NCI-H510A (cell line): ENCODE data around the gene M1AP.
A peak's percentile ranks its signal among the peaks of the same experiment; 100 is the strongest.

ENCODE experiments used
- DNase-seq: peaks from one replicate; lab custom pipeline; 2025; lab: John Stamatoyannopoulos, UW

The M1AP gene

GRCh38 chr2:74593826-74594772, 54.0 kb downstream of the M1AP start:
- no peak for DNase-seq

- DNase-seq, result no peak
Measured at GRCh38 chr2:74588664-74589063, 59.5 kb downstream of the M1AP start.

DNA sequence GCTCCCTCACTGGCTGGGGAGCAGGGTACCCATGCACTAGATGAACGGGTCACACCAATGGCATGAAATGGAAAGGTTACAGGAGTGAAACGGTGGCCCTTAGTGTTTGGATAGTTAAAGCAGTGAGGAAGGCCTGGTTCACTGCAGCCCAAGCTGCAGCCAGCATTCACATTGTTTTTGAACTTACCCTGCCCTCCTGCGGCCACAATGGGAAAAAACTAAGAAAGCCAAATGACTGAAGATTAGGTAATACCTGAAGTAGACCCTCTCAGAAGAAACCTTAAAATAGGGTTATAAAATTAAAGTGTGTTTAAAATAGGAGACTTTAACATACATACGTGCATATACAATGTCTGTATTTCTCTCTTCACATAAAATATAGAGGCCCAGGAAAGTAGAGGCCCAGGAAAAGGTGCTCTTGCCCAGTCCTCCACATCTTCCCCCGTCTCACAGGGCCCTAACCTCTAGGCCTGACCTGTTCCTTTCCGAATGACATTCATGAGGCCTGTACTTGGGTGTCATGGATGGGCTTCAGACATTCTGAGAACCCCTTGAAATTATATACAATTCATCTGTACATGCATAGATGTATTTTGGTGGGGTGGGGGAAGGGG, 60.4 kb downstream of the M1AP start:
- peak; percentile 17 for DNase-seq

DNA sequence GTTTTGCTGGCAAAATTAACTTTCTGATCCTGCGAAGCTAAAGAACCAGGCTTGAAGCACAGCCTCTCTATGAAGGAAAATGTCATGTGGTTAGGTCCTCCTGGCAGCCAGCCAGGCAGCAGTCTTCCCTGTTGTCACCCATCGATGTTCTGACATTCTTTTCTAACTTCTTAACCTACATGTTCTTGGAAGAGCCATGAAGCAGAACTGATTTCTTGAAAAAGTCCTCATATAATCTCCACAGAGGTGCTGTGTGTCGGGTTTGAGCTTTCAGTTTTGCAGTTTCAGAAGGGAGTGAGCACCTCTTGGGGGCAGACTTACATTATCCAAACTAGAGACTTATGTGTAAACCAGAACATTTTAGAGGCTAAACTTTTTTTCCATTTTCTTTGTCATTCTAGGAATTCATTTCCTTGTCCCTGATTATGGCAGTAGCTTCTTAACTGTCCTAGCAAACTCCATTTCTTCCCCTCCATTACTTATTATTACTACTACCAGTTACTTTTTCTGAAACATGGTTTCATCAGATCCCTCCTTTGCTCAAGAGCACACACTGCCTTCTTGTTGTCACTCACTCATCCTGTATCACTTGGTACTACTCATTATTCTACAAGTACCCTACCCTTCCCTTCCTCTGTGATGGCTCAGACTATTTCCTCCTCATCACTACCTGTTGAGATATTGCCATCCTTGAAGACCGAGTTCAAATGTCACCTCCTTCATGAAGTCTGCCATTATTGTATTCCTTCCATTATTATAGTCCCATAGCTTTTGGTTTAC, 62.5 kb downstream of the M1AP start:
- no peak for DNase-seq

DNA sequence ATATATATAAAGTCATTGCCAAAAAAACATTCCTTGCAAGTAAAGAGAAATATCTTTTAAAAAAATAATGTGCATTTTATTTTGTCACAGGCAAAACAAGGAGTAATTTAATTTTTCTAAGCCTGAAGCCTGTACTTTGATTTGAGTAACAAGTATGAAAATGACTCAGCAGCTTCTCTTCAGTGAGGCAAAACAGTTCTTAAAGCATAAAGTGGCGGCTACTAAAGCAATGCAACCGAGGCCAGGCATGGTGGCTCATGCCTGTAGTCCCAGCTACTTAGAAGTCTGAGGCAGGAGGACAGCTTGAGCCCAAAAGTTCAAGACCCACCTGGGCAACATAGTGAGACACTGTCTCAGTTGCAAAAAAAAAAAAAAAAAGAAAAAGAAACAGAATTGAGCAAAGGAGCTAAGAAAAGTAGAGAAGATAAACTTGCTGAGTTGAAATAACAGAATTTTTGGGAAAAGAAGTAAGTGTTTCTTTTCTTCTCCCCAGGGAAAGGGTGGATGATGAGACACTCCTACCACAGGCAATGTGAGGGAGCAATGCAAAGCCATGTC, 64.0 kb downstream of the M1AP start:
- no peak for DNase-seq

DNA sequence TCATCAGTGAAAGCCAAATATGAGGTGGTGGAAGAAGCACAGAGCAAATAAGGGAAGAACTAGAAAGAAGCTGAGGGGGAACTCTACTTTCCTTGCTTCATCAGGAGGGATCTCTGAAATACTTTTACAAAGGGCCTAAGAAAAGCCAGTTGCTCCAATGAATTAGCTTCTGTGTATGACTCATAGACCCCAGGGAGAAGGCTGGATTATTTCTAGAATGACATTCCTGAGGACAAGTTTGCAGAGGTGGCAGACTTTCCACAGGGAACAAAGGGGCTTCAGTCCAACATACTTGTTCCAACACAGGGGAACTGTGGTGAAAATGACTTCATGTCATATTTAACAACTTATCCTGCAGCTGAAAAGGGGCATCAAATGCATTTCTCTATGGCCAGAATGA, 64.6 kb downstream of the M1AP start:
- no peak for DNase-seq

DNA sequence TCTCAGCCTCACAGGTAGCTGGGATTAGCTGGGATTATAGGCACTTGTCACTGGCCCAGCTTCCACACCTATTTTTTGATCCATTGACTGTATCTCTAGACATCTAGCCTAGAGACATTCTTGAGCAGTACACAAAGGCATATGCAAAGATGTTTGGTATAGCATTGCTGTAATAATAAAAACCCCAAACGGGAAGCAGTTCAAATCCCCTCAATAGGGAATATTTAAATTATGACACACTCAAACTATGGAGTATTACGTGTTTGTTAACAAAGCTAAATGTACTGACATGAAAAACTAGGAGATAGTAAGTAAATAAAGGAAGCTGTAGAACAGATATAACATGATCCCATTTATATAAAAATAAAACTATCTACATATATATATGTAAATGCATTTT, 65.9 kb downstream of the M1AP start:
- DNase-seq, result no peak

DNA sequence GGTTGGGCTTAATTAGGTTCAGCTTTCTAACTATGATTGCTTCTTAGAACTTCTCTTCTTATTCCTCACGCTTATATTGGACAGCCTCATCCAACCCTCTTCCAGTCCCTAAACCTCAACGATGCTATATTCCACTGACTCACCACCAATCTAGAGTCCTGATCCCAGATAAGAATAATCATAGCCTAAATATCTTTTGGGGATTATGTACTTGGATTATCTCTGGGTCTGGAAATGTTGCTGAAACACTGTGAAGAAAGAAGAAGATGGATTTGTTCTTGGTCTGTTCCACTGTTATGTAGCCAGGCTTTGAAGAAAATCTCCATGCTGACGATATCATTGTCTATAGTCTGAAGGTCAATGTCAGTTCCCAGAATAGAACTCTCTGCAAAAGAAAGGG, 66.7 kb downstream of the M1AP start:
- DNase-seq, result no peak

- no peak for DNase-seq
Measured at GRCh38 chr2:74578408-74578807, 69.7 kb downstream of the M1AP start.

GRCh38 chr2:74577448-74577847, 70.7 kb downstream of the M1AP start:
- DNase-seq, result no peak

DNA sequence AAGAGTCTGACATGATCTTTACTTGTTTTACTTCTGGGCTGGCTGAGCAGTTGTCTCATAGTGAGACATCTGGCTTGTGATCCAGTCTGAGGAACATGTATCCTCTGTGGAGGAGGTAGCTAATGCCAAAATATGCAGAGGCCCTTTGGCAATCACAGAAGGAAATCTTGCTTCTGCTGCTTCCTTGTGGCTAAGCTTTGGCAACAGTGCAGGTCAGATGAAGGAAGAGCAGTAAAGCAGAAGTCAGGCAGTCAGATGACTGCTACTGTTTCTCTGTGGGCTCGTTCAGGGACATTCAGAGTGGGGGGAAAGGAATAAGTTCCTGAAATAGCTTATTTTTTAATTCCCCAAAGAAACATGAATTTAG, 71.3 kb downstream of the M1AP start:
- DNase-seq, result no peak

DNA sequence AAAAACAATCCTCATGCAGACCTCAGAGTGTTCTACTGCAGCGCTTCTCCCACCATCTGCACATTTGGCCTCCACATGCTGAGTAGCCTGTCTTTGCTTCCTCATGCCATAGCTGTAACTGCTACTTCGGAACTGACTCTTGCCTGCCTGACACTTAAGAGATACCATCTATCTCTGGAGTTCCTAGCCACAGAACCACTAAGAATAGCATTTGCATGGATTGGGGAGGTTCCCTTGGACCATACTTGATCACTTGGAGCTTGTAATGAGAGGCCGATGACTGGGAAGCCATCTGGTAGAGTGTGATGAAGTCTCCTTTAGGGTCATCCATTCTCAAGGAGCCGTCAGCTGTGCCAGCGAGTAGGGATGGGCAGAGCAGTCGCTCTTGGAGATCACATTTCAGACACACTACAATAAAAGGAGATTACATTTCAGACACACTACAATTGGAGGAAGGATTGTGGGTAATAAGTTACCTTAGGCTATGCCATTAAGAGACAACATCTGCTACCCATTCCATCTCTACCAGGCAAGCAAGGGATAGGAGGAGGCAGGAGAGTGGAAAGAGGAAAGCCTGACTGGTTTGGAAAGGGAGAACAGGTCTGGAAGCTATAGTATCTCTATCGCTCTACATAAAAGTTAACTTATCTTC, 71.8 kb downstream of the M1AP start:
- no peak for DNase-seq

- no peak for DNase-seq
Measured at GRCh38 chr2:74575320-74575719, 72.8 kb downstream of the M1AP start.

DNA sequence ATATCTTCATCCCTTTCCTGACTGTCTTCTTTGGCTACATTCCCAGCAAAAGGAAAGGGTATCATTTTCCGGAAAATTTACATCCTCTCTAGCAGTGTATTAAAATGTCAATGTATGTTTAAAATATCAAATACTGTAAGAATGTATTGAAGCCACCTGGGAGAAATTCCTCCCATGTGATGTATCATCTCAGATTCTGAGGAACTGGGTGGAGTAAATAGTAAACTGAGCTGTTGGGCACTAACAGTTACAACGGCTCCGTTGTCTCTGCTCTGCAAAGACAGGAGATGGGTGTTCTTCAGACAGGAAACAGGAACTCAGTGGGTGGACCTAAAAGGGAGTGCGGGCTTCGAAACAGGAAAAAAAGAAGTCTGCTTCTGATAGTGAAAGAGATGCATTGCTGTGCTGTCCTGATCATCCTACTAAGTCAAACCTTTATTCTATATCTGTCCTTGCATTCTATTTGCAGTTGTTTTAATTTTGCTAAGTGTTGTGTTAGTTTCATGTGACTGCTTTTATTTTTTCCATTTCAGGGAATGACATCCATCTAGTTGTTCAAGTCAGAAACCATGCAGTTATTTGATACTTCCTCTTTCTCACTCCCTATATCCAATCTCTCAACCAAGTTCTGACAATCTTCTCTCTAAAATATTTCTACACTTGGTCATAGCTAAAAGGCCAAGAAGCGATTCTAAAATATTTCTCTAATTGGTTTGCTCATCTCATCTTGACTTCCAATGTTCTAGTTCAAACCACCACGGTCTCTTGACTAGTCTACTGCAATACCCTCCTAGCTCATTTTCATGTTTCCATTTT, 74.2 kb downstream of the M1AP start:
- no peak for DNase-seq

DNA sequence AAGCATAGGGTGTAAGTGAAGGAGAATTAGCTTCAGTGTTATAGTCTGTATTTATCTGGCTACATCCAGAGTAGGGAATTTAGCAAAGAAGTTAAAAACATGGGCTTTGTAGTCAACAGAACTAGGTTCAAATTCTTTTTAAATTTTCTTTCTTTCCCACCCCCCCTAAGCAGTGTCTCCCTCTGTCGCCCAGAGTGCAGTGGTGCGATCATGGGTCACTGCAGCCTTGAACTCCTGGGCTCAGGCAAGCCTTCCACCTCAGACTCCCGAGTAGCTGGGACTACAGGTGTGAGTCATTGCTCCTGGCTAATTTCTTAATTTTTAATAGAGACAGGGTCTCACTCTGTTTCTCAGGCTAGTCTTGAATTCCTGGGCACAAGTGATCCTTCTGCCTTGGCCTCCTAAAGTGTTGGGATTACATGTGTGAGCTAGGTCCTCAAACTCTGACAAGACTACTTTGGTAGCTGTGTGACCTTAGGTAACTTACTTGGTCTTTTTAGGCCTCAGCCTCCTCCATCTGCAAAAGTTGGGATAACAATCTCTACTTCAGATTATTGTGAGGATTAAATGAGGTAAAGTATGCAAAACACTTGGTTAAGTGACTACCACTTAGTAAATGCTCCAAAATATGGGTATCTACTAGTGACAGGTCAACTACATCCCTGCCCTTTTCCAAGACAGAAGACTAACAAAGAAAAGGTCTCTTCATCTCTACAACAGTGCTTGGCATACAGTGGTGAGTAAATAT, 75.8 kb downstream of the M1AP start:
- no peak for DNase-seq

- DNase-seq, result no peak
Measured at GRCh38 chr2:74571058-74571457, 77.1 kb downstream of the M1AP start.

GRCh38 chr2:74569686-74570085, 78.4 kb downstream of the M1AP start:
- DNase-seq, result no peak

DNA sequence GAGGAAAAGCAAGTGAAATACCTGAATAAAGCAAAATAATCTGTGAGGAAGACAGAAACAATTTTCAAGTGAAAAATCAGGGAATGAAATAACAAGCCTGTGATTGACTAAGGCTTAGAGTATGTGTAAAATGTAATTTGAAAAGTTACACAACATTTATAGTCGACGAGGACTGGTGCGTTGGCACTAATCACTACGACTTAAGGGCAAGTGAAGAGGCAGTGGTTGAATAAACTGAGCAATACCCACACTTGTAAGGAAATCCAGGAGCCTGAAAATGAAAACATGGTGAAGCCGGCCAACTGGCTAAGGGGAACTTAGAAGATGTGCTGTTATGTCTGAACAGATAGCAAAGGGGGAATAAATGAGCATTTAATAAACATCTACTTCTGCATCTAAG, 80.2 kb downstream of the M1AP start:
- DNase-seq, result no peak

GRCh38 chr2:74566754-74567085, 81.4 kb downstream of the M1AP start:
- no peak for DNase-seq

DNA sequence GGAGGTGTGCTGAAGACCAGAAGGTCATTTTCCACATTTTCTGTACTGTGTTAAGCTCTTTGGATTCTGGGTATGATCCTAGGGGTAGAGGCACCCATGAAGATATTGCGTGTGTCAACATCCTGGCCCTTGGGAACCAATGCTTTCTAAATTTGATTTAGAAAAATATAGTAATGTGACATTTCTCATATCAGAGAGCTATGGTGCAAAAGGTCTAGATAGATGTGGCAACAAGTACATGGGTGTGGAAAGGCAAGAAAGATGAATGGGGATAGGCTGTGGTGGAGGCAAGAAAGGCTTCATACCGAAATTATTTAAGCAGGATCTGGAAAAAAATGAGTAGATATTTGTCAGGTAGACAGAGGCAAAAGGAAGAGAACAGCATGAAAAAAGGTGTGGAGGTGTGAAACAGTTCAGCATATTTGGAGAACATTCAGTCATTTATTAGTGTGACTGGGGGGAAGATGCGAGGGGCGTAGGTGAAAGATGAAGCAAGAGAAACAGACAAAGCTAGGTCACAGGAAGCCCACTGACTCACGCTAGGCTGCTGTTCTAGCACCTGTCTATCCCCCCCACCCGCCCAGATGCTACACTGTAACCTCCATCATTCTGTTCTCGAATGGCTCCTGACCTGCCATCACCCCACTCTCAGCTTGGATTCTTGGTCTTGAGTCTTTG, 81.9 kb downstream of the M1AP start:
- no peak for DNase-seq
